HG03045 (cell line): ENCODE results near the gene SH3GL1.

Source experiments
- ATAC-seq: cut with Tn5 transposase; IDR thresholded peaks from one replicate; pipeline ENCODE4 v1.9.1; 2021; ENCODE audit warnings: mild to moderate bottlenecking, moderate library complexity; ENCODE audit not compliant: unreplicated experiment

Gene SH3GL1

DNA sequence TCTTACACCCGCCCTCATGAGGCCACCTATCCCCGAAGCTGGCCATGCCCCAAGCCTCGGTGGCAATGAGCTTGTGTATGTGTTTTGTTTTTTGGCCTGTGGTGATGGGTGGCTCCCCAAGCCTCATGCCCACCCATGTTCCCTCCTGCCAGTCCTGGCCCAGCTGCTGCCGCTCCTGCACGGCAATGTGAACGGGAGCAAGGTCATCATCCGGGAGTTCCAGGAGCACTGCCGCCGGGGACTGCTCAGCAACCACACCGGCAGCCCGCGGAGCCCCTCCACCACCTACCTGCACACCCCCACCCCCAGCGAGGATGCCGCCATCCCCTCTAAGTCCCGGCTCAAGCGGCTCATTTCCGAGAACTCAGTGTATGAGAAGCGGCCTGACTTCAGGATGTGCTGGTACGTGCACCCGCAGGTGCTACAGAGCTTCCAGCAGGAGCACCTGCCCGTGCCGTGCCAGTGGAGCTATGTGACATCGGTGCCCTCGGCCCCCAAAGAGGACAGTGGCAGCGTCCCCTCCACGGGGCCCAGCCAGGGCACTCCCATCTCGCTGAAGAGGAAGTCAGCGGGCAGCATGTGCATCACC, 32.7 kb upstream of the SH3GL1 start:
- ATAC-seq, result no peak

- ATAC-seq, result no peak
These were observed 31.7 kb upstream of the SH3GL1 start for GRCh38 chr19:4431808-4432674.

GRCh38 chr19:4431296-4431695, 30.9 kb upstream of the SH3GL1 start:
- ATAC-seq, result no peak

DNA sequence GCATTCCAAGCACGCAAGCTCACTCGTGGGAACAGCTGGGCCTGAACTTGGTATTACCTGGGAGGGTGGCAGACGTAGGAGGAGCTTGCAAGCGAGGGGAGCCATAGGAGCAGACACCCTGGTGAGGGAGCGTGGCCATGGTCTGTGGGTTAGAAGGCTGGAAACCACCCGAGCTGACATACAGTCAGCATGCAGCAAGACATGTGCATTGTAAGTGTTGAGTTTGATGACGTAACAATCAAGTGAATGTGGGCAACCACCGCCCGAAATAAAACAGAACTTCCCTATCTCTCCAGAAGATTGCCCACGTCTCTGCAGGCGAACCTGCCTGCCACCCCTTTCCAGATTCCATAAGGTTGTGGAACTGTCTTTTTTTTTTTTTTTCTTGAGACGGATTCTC, 30.4 kb upstream of the SH3GL1 start:
- ATAC-seq, result no peak

DNA sequence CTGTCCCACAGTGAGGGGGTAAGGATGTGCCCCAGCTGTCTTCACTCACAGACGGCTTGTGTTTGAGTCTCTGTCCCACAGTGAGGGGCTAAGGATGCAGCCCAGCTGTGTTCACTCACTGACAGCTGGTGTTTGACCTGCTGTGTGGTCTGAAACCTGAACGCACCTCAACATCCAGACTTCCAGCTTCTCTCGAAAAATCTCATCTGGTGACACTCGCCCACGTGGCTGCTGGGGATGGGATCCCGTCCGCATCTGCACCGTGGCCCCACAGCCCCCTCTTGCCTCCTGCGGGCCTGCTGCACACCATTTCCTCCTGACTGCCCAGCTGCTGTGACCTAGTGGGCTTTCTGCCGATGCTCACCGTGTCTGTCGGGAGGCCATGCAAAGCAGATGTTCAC, 29.4 kb upstream of the SH3GL1 start:
- no peak for ATAC-seq

DNA sequence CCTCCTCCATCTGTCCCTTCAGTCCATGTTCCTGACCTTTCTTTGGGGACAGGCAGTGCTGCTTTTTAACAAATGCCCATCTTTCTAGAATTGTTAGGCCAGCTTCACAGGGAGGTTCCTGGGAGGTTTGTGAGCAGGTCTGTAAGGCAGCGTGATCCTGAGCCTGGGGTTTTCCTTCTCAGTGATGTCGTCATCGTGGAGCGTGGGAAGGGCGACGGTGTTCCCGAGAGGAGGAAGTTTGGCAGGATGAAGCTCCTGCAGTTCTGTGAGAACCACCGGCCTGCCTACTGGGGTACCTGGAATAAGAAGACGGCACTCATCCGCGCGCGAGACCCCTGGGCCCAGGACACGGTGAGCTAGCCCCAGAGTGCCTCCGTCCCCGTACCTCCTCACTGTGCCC, 28.9 kb upstream of the SH3GL1 start:
- ATAC-seq, result no peak

DNA sequence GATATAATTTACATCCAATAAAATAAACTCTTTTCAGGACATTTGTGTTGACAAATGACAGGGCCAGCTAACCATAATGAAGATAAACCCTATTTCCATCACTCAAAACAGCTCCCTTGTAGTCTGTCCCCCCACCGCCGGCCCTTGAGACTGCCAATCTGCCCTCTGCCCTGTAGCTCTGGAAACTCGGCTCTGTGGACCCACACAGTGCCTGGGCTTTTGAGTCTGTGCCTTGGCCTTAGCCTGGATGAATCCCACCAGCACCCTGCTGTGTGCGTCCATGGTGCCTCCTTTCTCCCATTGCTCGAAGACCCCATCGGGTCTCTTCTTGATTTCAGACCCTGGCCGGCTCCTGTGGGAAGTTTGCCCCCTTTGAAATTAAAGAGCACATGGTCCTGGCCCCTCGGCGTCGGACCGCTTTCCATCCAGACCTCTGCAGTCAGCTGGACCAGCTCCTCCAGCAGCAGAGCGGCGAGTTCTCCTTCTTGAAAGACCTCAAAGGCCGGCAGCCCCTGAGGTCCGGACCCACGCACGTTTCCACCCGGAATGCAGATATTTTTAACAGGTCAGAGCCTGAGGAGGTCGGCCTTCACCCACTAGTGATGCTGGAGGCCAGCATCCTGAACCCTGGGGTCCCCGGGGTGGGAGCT, 28.1 kb upstream of the SH3GL1 start:
- no peak for ATAC-seq

DNA sequence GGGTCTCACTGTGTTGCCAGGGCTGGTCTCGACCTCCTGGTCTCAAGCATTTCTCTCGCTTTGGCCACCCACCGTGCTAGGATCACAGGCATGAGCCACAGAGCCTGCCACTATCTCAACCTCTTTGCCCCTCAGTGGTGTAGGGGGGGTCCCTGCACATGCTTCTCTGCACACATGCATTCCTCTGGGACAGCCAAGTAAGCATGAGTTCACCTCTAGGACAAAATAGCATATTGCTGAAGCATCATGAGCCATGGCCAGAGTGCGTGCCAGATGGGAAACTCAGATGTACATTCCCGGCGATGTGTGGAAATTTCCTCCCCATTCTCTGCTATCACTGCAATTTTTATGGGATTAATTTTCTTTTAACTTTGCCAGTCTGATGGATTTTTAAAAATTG, 25.2 kb upstream of the SH3GL1 start:
- ATAC-seq, result no peak

GRCh38 chr19:4423416-4424126, 23.2 kb upstream of the SH3GL1 start:
- ATAC-seq, result no peak

DNA sequence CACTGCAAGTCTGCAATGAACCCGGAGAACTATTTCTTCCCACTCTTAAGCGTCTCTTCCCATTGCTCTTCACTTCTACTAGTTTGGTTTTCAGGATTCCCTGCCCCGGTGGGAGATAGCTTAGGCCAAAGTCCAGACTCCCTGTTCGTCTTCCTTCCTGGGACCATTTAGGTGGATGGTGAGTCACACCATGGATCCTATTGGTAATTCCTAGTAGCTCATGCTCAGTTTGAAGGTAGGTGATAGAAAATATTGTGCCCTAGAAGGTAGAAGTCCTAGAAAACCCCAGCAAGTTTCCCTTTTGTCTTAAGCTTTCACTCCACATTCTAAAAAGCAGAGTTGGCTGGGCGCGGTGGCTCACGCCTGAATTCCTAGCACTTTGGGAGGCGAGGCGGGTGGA, 15.9 kb upstream of the SH3GL1 start:
- ATAC-seq, result no peak

DNA sequence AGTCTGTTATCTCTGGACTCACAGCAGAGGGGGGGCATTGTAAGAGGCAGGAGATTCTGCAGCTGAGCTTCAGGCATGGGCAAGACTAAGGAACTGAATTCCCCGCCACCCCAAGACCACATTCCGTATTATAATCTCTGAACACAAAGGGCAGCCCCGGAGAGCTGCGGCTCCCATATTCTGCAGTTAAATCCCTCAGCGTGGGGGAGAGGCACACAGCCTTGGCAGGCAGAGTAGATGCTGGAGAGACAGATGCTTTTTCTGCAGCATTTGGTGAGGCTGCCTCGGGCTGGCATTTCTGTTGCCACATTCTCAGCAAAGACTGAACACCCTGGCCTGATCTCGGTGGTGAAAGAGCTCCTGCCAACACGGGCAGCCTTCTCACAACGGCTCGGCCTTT, 15.0 kb upstream of the SH3GL1 start:
- no peak for ATAC-seq

GRCh38 chr19:4414800-4415321, 14.5 kb upstream of the SH3GL1 start:
- ATAC-seq, result no peak

- no peak for ATAC-seq
These were observed 13.9 kb upstream of the SH3GL1 start for GRCh38 chr19:4414144-4414799.

DNA sequence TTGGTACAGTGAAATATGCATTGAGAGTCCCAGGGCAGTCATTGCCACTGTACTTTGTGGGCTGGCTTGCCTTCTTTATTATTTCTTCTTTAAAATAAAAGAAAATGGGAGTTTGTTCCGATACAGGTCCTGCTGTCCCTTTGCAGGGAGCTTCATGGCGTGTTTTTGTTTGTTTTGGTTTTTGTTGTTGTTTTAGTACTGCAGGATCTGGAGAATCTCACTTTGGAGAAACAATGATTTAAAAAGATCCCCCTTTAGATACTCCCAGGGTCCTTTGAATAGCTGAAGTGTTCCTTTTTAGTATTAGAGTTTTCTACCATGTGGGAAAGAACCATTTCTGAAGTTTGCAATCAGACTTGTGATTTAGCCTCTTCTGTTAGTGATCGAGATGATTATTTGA, 13.2 kb upstream of the SH3GL1 start:
- no peak for ATAC-seq

DNA sequence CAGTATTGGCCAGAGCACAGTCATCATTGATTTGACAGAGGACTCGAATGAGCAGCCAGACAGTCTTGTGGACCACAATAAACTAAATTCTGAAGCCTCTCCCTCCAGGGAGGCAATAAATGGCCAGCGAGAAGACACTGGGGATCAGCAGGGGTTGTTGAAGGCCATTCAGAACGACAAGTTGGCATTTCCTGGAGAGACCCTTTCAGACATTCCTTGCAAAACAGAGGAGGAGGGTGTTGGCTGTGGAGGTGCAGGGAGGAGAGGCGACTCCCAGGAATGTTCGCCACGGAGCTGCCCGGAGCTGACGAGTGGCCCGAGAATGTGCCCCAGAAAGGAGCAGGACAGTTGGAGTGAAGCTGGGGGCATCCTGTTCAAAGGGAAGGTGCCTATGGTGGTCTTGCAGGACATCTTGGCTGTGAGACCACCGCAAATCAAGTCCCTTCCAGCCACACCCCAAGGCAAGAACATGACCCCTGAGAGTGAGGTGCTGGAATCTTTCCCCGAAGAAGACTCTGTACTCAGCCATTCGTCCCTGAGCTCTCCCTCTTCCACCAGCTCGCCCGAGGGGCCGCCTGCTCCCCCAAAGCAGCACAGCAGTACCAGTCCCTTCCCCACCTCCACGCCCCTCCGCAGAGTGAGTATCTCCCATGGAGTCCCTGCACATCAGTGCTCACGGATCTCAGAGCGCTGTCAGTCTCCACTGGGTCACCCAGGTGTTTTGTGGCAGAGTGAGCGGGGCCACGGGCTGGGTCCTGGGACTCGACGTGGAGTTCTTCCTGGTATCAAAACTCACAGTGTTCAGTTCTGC, 9.0 kb upstream of the SH3GL1 start:
- ATAC-seq, result no peak

DNA sequence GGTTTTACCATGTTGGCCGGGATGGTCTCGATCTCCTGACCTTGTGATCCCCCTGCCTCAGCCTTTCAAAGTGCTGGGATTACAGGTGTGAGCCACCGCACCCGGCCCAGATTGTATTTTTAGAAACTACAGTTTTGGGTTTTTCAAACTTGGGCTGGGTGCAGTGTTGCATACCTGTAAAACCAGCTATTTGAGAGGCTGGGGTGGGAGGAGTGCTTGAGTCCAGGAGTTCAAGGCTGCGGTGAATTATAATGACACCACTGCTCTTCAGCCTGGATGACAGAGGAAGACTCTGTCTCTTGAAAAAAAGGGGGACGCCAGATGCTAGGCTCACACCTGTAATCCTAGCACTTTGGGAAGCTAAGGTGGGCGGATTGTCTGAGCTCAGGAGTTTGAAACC, 6.3 kb upstream of the SH3GL1 start:
- ATAC-seq, result no peak

GRCh38 chr19:4405977-4406376, 5.6 kb upstream of the SH3GL1 start:
- no peak for ATAC-seq

DNA sequence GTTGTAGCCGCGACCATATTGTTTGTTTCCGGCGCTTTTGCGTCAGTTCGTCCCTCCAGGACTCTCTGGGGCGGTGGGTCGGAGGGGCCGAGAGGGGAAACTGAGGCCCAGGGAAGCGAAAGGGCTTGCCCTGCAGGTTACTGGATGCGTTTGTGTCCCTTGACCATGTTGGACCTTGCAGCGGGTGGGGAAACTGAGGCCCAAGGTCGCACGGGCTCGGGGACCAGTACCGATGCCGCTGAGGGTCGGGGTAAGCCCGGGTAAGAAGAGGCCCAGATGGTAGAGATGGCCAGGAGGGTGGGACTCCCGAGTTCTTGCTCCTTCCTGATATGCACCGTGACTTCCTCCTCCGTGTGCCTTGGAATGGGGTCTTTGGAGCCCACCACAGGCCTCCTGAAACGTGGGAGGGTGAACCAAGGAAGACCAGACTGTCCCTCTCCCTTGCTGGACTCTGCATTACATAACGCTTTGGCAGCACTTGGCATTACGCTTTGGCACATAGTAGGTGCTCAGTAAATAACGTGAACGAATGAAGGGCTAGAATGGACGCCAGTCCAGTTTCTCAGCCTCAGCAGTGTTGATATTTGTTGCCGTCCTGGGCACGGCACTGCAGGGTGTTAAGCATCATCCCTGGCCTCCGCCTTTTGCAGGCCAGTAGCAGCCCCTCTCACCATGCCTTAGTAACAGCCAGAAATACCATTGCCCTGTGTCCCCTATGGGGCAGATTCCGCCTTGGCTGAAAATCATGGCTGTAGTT, 2.8 kb upstream of the SH3GL1 start:
- no peak for ATAC-seq
